A549 (cell line): Measurements from ENCODE around the gene RBM18. TPM values are rescaled to one million over a fixed set of nuclear protein-coding genes. Genes with fewer than 3 reads are reported as not detected.

Source experiments
- ATAC-seq, 2 experiments: fragments of 200-7000 bp in 1 of 2; fragments of >200 bp in 1 of 2; cut with Nextera tagmentation in 1 of 2; cut with Tn5 transposase in 1 of 2; 3 replicates each; pipeline versions ENCODE4 v1.8.0 to v1.9.1; 2018 to 2020; ENCODE audit warnings: mild to moderate bottlenecking in 1 of 2, moderate library complexity in 1 of 2
- CTCF ChIA-PET: fragments of 300-600 bp; sonication (Branson Sonifier 250); formaldehyde crosslinking; extraction: SDS; loops from one replicate; lab custom pipeline; 2021; ENCODE audit warnings: antibody characterized with exemption, inconsistent platforms; lab: Yijun Ruan, JAX
- POLR2A ChIA-PET: fragments of 350-600 bp; formaldehyde crosslinking; extraction: SDS; loops from one replicate; lab custom pipeline; 2021; ENCODE audit warnings: antibody characterized with exemption, inconsistent platforms; lab: Yijun Ruan, JAX
- DNase-seq, 2 experiments: peaks; one replicate each; pipeline versions ENCODE4 v3.0.0 to v3.0.0-alpha.2; 2011 to 2016; ENCODE audit warnings: low read depth in 1 of 2, low spot score in 1 of 2
- FAIRE-seq: peaks from 2 replicates; lab custom pipeline; 2011; peaks lifted over from hg19 to GRCh38; lab: Jason Lieb, UNC
- H3K27ac ChIP-seq, 2 experiments: fragments of >200 bp; sonication (Bioruptor Twin); formaldehyde crosslinking; 3 replicates each; pipeline ENCODE4 v1.5.1; 2016 to 2017
- H3K4me1 ChIP-seq: fragments of >200 bp; sonication (Bioruptor Twin); formaldehyde crosslinking; 3 replicates; pipeline ENCODE4 v1.6.1; 2016
- H3K4me2 ChIP-seq: fragments of >200 bp; sonication (Bioruptor Twin); formaldehyde crosslinking; 3 replicates; pipeline ENCODE4 v1.6.1; 2016
- H3K4me3 ChIP-seq: fragments of >200 bp; sonication (Bioruptor Twin); formaldehyde crosslinking; 3 replicates; pipeline ENCODE4 v1.5.1; 2016
- H3K9me3 ChIP-seq: fragments of >200 bp; sonication (Bioruptor Twin); formaldehyde crosslinking; 3 replicates; pipeline ENCODE4 v1.6.1; 2016
- CBX2 ChIP-seq: fragments of 200-600 bp; sonication (generic); IDR thresholded peaks from 2 replicates; pipeline ENCODE4 v1.6.1; 2016; ENCODE audit warnings: low read depth, mild to moderate bottlenecking, borderline replicate concordance
- CBX8 ChIP-seq: fragments of 200-600 bp; sonication (generic); IDR thresholded peaks from 2 replicates; pipeline ENCODE4 v1.6.1; 2016
- FOXS1 ChIP-seq: fragments of 250-450 bp; sonication (Bioruptor Pico); IDR thresholded peaks from 2 replicates; pipeline ENCODE4 v1.5.0; 2020; ENCODE audit warnings: mild to moderate bottlenecking, moderate library complexity
- HEYL ChIP-seq: fragments of 250-450 bp; sonication (Bioruptor Pico); IDR thresholded peaks from 2 replicates; pipeline ENCODE4 v1.8.0; 2021; ENCODE audit warnings: mild to moderate bottlenecking, moderate library complexity
- HMGXB4 ChIP-seq: fragments of 250-450 bp; sonication (Bioruptor Pico); IDR thresholded peaks from 2 replicates; pipeline ENCODE4 v1.5.0; 2021; ENCODE audit warnings: mild to moderate bottlenecking, moderate library complexity, borderline replicate concordance
- HOXB13 ChIP-seq: fragments of 250-450 bp; sonication (Bioruptor Pico); IDR thresholded peaks from 2 replicates; pipeline ENCODE4 v1.5.0; 2020; ENCODE audit warnings: low read depth, mild to moderate bottlenecking, moderate library complexity
- JUNB ChIP-seq: fragments of >200 bp; sonication (Bioruptor Twin); formaldehyde crosslinking; IDR thresholded peaks from 2 replicates; pipeline ENCODE4 v1.6.1; 2016
- MAFK ChIP-seq: fragments of 450-650 bp; IDR thresholded peaks from 2 replicates; pipeline ENCODE4 v1.6.1; 2014; ENCODE audit not compliant: partially characterized antibody
- MAZ ChIP-seq: fragments of 150-350 bp; IDR thresholded peaks from 2 replicates; pipeline ENCODE4 v1.6.1; 2014; ENCODE audit warnings: antibody characterized with exemption, low read depth, low read length, borderline replicate concordance
- NFE2L2 ChIP-seq: fragments of 150-350 bp; conservative IDR thresholded peaks from 2 replicates; pipeline ENCODE4 v1.6.1; 2014; ENCODE audit warnings: low read length
- PBX3 ChIP-seq: IDR thresholded peaks from 2 replicates; pipeline ENCODE4 v1.6.1; 2012
- RARB ChIP-seq: fragments of 250-450 bp; sonication (Bioruptor Pico); IDR thresholded peaks from 2 replicates; pipeline ENCODE4 v1.8.0; 2021; ENCODE audit warnings: mild to moderate bottlenecking, moderate library complexity
- SREBF2 ChIP-seq: fragments of 450-650 bp; IDR thresholded peaks from 2 replicates; pipeline ENCODE4 v1.6.1; 2014; ENCODE audit warnings: mild to moderate bottlenecking, moderate library complexity
- ZC3H11A ChIP-seq: fragments of 450-650 bp; IDR thresholded peaks from 2 replicates; pipeline ENCODE4 v1.6.1; 2014; ENCODE audit warnings: antibody characterized with exemption, mild to moderate bottlenecking
- ZFP36 ChIP-seq: fragments of 450-650 bp; IDR thresholded peaks from 2 replicates; pipeline ENCODE4 v1.6.1; 2014; ENCODE audit warnings: borderline replicate concordance; ENCODE audit not compliant: partially characterized antibody
- ZSCAN20 ChIP-seq: fragments of 250-450 bp; sonication (Bioruptor Pico); IDR thresholded peaks from 2 replicates; pipeline ENCODE4 v1.8.0; 2022; ENCODE audit warnings: mild to moderate bottlenecking, moderate library complexity
- WGBS: methylation state at CpG from one replicate; pipeline ENCODE4 v1.1.6; 2017; ENCODE audit errors: missing lambda C conversion rate; 5-methylcytosine and 5-hydroxymethylcytosine counted together
- polyA plus RNA-seq, 4 experiments: library from polyadenylated mRNA; depleted of rRNA in 3 of 4; stranded (reverse); fragments of >200 nt; fragmentation: RNase III in 1 of 4; extraction: RNeasy Plus Mini Kit Qiagen cat#74134 plus additional on column Dnase treatment in 1 of 4; gene quantifications; 2 replicates in 3 of 4; 3 replicates in 1 of 4; pipeline ENCODE4 v1.2.3, GENCODE V29; 2011 to 2017

Gene RBM18
- polyA plus RNA-seq, 2 of the 4 experiments (the other 2 are of a cell fraction): 13.8 to 52.3 TPM

DNA sequence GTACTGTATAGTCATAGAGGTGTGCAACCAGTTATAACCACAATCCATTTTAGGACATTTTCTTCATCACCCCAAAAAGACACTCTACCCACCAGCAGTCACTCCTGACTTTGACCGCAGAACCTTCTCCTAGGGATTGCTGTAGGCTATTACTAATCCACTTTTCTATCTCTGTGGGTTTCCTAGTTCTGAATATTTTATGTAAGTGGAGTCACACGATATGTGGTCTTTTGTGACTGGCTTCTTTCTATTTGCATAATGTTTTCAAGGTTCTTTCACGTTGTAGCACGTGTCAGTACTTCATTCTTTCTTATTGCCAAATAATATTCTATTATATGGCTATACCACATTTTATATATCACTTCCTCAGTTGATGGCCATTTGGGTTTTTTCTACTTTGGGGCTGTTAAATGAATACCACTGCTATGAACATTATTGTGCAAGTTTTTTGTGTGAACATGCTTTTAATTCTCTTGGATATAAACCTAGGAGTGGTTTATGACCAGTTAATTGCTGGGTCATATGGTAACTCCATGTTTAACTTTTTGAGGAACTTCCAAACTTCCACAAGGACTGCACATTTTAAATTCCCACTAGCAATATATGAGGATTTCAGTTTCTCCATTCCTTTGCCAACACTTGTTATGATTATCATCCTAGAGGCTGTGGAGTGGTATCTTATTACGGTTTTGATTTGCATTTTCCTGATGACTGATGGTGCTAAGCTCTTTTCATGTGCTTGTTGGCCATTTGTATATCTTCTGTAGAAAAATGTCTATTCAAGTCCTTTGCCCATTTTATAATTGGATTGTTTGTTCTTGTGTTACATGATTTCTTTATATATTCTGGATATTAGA is 37.8 kb upstream of the RBM18 start (continued):
- TF ChIP-seq HMGXB4 (CRISPR knock-in tag) (no peak), HEYL (CRISPR knock-in tag) (no peak), FOXS1 (CRISPR knock-in tag) (no peak), ZFP36 (no peak), MAFK (no peak)

GRCh38 chr9:122297512-122297911 is 32.9 kb upstream of the RBM18 start:
- ATAC-seq (no peak), FAIRE-seq (no peak), DNase-seq (no peak)
- H3K4me1 ChIP-seq: no peaks in the 10 kb centered on the region
- ChIA-PET POLR2A (no interaction called here), CTCF (no interaction called here)
- 89% methylated on average over 3 of the region's 3 CpGs for WGBS
- no peak overlapping the region for H3K4me2 ChIP-seq
- H3K27ac ChIP-seq: no peak overlapping the region
- H3K9me3 ChIP-seq: no peaks in the 10 kb centered on the region
- no peak overlapping the region for H3K4me3 ChIP-seq
- TF ChIP-seq HOXB13 (CRISPR knock-in tag) (no peak), SREBF2 (no peak), ZC3H11A (no peak), JUNB (no peak), PBX3 (no peak)

DNA sequence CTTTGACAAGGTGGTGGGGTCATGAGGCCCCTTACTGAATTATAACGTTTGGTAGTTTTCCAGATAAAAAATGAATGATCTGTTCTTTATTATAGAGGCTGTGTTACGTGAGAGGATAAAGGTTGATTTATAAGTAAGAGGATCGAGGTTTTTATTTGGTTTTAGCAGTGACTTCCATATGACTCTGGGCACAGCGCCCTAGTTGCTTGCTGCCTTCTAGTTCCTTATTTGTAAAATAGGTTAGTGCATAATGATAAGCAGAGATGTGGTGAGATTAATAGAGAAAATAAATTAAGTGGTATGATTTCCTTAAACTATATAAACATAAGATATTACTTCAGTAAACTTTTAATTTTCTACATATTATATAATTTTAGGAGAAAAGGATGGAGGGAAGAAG is 29.9 kb upstream of the RBM18 start:
- H3K27ac ChIP-seq: no peak overlapping the region
- H3K4me1 ChIP-seq: no peaks in the 10 kb centered on the region
- CTCF ChIA-PET: interaction anchor here (1.5 kb wide), 1 partner anchor 169 kb away, joined by 4 read pairs; no protein-coding TSS in a partner anchor
- 88% methylated on average over 4 of the region's 4 CpGs for WGBS
- H3K9me3 ChIP-seq: no peaks in the 10 kb centered on the region
- no peak overlapping the region for H3K4me2 ChIP-seq
- FAIRE-seq: no peak
- TF ChIP-seq HMGXB4 (CRISPR knock-in tag): no peak
- TF ChIP-seq MAZ: no peak
- TF ChIP-seq RARB (CRISPR knock-in tag): no peak
- no peak for TF ChIP-seq FOXS1 (CRISPR knock-in tag)
- no peak for TF ChIP-seq ZSCAN20 (CRISPR knock-in tag)
- TF ChIP-seq CBX2: no peak
- TF ChIP-seq NFE2L2: no peak
- TF ChIP-seq CBX8: no peak
- H3K4me3 ChIP-seq: no peak overlapping the region
- DNase-seq: no peak
- POLR2A ChIA-PET: no interaction called here
- ATAC-seq: no peak
